Activated CD4-positive, CD25-positive, alpha-beta regulatory T cell treated with anti-CD3 and anti-CD28 coated beads, Interleukin-2, amount 50 U/mL, for 24 hours (primary cell): ENCODE data around the gene SLC25A26.

Experiments used
- ATAC-seq, 2 donors: fragments of 150-1000 bp; cut with Tn5 transposase; one replicate each; pipeline ENCODE4 v1.10.0; 2021; ENCODE audit warnings: mild to moderate bottlenecking in 1 of 2, moderate library complexity in 1 of 2

The SLC25A26 gene

DNA sequence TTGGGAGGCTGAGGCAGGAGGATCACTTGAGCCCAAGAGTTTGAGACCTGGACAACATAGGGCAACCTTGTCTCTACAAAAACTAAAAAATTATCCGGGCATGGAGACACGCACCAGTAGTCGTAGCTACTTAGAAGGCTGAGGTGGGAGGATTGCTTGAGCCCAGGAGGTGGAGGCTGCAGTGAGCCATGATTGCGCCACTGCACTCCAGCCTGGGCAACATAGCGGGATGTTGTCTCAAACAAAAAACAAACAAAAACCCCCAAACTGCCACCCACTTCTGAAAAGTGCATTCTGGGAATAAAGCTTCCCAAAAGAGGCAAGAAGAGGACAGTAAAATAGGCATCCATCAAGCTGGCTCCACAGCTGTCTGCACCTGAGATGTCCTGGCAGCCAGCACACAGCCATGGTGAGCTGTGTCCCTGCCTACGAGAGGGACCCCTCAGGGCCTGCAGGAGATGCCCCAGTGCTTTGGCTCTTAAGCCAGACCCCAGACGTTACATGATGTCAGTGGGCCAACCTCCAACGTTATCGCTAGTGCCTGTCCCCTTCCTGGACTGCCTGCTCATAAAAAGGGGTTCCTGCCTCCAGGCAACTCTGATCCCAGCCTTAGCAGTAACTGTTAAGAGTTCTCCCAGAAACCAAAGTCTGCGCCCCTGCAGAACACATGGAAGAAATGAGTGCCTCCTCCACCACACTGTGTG, 178.9 kb downstream of the SLC25A26 start:
- ATAC-seq, result no peak

- no peak for ATAC-seq
Measured at GRCh38 chr3:66400411-66401156, 179.8 kb downstream of the SLC25A26 start.

GRCh38 chr3:66401157-66401550, 180.4 kb downstream of the SLC25A26 start:
- no peak for ATAC-seq

DNA sequence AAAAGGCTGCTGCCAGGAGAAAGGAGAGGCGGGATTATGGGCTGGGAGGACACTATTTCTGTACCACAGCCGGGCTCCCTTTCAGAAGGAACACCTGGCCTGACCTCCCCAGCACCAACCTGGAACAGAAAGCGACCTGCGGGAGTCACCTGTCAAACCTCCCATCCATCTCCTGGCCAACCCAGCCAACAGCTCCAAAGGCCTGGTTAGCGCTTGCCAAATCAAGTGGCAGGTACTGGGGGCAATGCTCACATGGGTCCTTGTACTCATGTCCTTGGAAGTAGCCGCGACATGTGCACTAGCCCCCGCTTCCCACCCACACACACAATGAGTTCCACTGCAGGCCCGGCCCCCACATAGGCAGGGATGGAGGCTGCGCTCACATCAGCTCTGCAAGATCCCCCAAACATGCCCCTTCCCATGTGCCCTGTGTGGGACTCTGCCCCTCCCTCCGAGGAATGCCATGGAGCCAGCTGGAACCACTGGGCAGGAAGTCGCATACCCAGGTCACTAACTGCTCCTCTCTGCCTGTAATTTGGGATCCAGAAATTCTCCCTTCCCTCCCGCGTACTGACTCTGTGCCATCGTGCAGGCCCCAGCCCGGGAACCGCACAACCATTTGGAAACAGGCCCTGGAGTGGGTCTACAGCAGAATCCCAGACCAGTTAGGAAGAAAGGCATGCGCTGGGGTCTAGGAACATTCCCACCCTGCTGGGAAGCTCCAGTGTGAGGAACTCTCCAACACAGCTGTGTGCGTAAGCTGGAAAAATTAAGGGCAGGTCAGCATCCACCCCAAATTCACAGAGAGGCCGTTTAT, 181.1 kb downstream of the SLC25A26 start:
- ATAC-seq, result no peak

- no peak for ATAC-seq
Measured at GRCh38 chr3:66402596-66403290, 181.9 kb downstream of the SLC25A26 start.

GRCh38 chr3:66403323-66403990, 182.7 kb downstream of the SLC25A26 start:
- ATAC-seq, result no peak

GRCh38 chr3:66404197-66404596, 183.4 kb downstream of the SLC25A26 start:
- no peak for ATAC-seq

DNA sequence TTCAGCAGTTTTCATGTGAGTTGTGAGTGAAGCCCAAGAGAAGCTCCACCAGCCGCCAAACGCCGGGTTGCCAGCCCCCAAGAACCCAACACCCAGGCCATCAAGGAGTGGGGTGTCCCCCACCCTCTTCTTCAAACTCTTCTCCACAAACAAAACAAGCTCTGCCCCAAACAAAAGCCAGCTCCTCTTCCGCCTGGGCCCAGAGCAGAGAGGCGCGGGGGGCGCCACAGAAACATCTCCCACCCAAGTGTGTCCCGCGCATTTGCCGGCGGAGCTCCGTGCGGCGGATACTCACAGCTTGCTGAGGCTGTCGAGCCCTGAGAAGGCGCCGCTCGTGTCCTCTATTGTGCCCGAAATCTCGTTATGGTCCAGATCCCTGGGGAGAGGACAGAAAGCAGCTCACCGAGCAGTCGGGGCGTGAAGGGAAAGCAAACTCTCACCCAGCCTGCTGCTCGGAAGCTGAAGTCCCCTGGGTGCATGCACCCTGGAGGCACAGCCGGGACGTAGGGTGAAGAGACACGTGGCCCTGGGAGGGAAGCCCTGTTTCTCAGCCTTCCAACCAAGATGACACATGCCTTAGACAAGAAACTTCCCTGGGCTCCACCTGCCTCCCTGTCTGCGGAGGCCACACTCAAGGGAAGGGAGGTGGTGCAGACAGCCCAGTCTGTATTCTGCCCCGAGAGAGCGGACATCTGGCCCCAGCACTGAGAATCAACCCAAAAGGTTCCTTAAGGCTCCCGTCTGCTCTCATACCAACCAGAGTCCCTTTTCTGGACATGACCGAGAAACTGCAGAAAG, 184.3 kb downstream of the SLC25A26 start:
- no peak for ATAC-seq

GRCh38 chr3:66405701-66406091, 184.9 kb downstream of the SLC25A26 start:
- no peak for ATAC-seq

- ATAC-seq, result no peak
Measured at GRCh38 chr3:66406163-66406562, 185.4 kb downstream of the SLC25A26 start.

DNA sequence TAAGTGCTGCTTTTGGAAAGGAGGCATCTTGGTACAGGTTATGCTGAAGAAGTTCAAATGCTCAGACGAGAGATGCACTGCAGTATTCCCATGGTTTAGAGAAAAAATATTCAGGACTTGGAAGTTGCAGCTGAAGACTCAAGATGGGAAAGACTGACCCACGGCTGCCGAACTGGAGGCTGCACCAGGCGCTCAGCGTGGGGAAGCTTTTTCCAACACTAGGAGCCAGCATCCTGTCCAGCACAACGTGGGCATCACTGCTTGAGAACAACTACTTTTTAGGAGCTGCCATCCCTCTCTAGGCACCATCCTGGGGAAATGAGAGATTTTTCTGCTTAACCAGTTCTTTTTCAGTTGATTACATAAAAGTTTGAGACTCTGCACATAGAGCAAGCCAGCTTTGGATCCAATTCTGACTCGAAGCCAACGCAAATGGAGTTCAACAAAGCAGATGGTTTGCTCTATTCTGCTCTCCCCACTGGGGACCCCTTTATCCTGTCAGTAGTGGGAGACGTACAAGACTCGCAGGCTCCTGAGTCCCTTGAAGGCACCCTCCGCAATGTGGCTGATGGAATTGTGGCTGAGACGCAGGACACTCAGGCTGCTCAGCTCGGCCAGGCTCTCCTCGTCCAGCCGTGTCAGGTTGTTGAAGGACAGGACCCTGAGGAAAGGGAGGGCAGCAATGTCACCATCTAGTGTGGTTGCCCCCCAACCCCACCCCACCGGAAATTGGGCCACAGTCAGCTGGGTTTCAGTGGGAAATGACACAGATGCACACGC, 186.2 kb downstream of the SLC25A26 start:
- no peak for ATAC-seq

DNA sequence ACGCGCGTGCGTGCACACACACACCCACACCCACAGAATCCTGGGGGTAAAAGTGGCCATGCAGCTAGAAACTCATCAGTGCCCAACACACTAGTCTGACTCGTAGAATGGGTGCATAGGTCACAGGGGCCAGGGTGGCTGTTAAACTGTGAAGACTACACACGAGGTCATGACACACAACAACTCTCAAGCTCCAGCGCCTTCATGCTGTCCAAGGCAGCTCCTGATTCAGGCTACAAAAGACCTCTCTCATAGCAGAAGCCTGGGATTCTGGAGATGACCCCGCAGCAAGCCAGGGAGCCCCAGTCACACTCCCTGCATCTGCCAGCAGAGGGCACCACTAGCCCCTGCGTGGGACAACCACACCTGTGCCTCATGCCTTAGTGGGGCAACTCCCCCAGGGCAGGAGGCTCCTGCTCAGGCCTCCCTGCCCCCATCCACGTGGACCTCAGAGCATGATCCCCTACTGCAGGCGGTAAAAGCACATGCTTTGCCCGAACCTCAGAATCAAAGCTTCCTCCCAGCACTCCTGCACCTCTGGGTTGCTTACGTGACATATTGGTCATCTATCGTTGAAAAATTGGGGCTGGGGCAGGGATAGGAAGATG, 186.9 kb downstream of the SLC25A26 start:
- ATAC-seq, result peak; percentile 88

- no peak for ATAC-seq
Measured at GRCh38 chr3:66409771-66410754, 189.3 kb downstream of the SLC25A26 start.

DNA sequence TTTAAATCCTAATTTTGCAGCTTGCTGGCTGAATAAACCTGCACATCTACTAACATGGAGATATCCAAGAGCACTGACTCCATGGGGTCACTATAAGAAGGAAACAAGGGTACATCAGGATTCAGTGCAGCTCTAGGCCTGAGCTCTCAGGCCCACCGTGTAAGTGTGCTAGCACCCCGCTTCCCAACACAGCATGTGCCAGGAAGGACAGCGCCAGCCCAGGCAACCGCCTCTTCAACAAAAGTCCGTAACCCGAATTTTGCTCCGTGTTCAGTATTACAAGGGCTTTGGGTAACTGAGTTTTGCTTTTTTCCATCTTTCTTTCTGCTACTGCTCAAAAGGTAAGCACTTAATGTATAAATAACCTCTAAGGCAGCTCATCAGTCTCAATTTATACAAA, 190.2 kb downstream of the SLC25A26 start:
- no peak for ATAC-seq

DNA sequence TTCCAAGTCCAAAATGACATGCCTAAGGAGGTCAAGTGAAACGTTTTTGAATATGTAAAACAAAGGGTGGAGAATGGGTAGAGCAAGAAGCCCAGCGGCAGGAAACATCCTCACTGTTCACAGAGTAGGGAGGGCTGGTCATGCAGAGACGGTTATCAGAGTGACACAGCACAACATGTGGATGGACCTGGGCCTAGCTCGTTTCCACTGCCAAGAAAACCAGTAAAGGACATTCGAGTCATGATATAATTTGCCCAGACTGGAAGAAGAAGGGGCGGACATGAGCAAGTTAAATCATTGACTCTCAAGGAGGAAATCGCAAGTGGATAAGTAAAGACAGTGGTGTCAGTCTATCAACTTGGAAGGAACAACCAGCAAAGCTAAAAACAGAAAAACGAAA, 190.7 kb downstream of the SLC25A26 start:
- ATAC-seq, result no peak

DNA sequence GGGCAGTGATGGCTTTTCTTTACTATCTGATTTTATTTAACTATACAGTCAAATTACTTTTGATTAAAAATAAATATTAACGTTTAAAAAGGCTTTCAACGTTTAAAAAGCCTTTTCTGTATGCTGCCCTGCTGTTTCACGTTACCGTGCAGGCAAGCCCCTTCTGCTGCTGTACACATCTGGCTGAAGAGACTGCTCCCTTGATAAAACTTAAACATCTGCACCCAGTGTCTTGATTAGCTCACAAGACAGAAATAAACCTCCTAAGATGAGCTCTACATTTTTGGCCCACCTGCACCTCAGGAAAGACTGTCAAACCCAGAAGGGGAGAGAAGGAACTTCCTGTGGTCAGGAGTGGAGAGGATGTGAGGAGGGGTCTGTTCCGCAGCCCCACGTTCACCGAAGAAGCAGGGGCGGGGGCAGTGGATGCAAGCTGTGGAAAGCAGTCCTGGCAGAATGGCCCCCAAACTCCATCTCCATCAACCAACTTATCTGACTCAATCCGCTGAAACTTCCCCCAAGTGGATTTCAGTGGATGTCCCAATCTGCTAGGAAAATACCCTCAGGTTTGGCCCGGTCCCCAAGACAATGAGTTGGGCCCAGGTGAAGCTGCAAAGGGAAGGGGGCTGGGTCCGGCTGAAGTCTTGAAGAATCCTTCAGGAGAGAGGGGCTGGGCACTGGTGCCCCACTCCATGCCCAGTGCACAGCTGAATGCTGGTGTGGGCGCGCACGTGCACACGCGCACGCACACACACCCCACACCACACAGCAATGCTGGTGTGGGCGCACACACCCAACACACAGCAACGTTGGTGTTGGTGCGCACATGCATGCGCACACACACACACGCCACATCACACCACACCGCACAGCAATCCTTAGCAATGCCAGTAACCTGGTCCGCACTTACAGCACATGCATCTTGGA, 191.4 kb downstream of the SLC25A26 start:
- ATAC-seq, result no peak

DNA sequence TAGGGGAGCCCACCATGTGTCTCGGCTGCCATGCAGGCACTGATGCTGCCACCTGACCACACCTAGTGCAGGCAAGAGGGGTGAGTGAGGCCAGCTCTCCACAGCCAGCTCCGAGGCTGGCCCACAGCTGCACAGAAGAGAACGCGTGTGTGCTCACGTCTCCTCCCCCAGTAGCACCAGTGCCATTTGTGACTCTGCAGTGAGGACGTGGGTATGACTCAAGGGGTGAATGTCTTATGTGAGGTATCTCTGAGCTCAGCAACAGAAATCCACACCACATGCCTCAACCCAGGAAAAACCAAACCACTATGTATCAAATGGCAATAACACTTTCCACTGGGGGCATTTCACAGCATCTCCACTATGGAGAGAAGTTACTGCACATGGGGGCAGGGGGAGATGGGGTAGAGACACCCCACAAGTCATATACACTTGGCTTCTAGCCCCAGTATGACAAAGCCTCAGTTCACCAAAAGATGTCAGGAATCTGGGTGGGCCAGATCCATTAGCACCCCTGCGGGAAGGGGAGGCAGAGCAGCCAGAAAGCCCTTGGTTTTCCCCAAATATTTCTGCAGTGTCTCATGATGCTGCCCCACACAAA, 192.4 kb downstream of the SLC25A26 start:
- peak in 1 of 2 donors; percentile 41 for ATAC-seq
